Activated CD4-positive, alpha-beta T cell treated with anti-CD3 and anti-CD28 coated beads, Interleukin-2, amount 10 ng/mL, durations not matched to agents 24 days and 14 days (primary cell): Measurements from ENCODE around the gene CLTC. TPM values are rescaled to one million over a fixed set of nuclear protein-coding genes. Genes with fewer than 3 reads are reported as not detected.
"Not testable (repeated sequence)": the region's sequence is repeated elsewhere in the genome, so short reads cannot be mapped to it uniquely, and the experiment has no call there.

Source experiments
- DNase-seq: peaks from one replicate; pipeline ENCODE4 v3.0.0; 2022
- H3K27ac Mint-ChIP-seq: one replicate; pipeline ENCODE4 v1.8.0; 2022; ENCODE audit warnings: mild to moderate bottlenecking, mixed read lengths
- H3K27me3 Mint-ChIP-seq: one replicate; pipeline ENCODE4 v1.8.0; 2022; ENCODE audit warnings: mixed read lengths
- H3K36me3 Mint-ChIP-seq: one replicate; pipeline ENCODE4 v1.8.0; 2022; ENCODE audit warnings: low read depth, mild to moderate bottlenecking, mixed read lengths
- H3K4me1 Mint-ChIP-seq: one replicate; pipeline ENCODE4 v1.8.0; 2021; ENCODE audit warnings: mixed read lengths
- H3K4me3 Mint-ChIP-seq: one replicate; pipeline ENCODE4 v1.8.0; 2022; ENCODE audit warnings: mild to moderate bottlenecking, moderate library complexity, mixed read lengths
- H3K9me3 Mint-ChIP-seq: one replicate; pipeline ENCODE4 v1.8.0; 2021; ENCODE audit warnings: mixed read lengths
- intact Hi-C: fragments of 100-400 bp; cut with micrococcal nuclease; formaldehyde crosslinking; loops from one replicate; pipeline ENCODE4 v1.15.1; 2023
- total RNA-seq: library from RNA; stranded (reverse); gene quantifications from 2 replicates; pipeline ENCODE4 v1.2.3, GENCODE V29; 2022

Gene CLTC
- total RNA-seq, 1 donor from 2014 or later = 187 TPM

DNA sequence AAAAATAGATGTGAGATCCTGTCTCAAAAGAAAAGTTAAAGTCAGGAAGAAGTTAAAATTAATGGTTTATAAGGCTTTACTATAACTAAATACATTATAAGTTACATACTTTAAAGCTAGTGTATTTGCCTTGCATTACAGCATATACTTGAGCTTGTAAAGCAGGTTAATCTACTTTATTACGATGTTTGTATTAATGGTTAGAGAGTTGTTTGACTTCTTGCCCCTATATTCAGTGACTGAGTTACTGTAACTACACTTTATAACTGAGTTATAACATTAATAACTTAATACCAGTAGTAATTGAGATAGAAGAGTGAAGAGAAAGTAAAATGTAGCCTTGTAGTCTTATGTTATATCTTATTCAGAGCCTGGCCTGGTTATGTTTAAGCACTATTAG, 22.9 kb downstream of the CLTC start:
- peaks cover 29% of the 10 kb centered on the region for H3K36me3 Mint-ChIP-seq

DNA sequence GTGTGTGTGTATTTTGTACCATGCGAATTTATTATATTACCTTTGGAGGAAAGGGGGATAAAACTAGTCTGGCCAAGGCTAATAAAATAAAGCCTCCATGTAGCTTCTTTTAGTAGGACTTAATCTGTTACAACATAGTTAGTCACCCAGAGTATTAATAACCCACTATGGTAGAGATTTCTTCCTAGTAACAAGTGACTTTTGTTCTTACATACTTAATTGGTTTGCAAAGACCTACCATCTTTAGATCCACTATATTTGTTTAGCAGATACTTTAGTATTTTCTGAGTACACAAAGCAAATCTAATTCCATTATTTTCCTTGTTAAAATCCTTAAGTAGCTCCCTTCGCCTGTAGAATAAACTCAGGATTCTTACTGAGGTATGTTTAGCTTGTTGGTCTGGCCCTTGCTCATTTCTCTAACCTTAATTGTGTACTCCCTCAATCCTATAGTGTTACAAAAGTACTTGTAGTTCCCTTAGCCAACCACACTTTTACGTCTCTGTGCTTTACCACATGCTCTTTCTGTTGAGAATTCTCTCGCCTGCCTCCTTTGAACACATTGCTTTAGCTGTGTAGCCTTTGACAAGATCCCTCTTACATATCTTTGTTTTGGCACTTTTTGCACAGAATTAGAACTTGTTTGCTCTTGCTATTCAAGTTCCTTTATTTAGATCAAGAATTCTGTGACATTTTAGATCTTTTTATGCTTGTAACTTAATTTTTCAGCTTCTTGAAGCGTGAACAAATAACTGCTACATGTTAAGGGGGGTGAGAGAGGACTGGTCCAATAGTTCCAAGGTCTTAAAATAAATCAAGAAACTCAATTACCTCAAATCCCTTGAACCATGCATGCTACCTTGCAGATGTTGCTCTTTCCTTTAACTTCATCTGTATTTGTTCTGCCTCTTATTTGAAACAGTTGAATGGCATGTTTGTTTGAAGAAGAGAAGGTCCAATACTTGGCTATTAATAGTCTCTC, 23.8 kb downstream of the CLTC start:
- intact Hi-C loops = loop anchor here (2.0 kb wide), 1 partner anchor 17 kb away; no protein-coding TSS in a partner anchor
- Mint-ChIP-seq H3K4me3 (no peak overlapping the region), H3K9me3 (no peaks in the 10 kb centered on the region), H3K27me3 (no peaks in the 10 kb centered on the region), H3K27ac (no peak overlapping the region), H3K36me3 (peaks cover 38% of the 10 kb centered on the region), H3K4me1 (peaks cover 37% of the 10 kb centered on the region)
- DNase-seq = no peak

More for the DNA sequence above, 22.9 kb downstream of the CLTC start:
- intact Hi-C loops = loop anchor here (1.0 to 2.0 kb wide), 2 partner anchors 16 to 23 kb away; partner anchors contain the start of gene CLTC
- Mint-ChIP-seq H3K9me3 (no peaks in the 10 kb centered on the region), H3K4me1 (peaks cover 38% of the 10 kb centered on the region), H3K27ac (no peak overlapping the region), H3K4me3 (peak overlapping the region; percentile 65), H3K27me3 (no peaks in the 10 kb centered on the region)
- no peak for DNase-seq

DNA sequence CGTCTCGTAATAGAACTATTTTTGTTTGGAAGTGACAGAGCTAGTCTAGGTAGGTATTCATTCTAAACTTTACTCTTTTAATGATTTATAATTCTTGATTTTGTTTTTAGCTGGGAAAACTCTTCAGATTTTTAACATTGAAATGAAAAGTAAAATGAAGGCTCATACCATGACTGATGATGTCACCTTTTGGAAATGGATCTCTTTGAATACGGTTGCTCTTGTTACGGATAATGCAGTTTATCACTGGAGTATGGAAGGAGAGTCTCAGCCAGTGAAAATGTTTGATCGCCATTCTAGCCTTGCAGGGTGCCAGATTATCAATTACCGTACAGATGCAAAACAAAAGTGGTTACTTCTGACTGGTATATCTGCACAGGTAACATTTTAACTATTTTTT, 27.6 kb downstream of the CLTC start:
- DNase-seq = no peak
- Mint-ChIP-seq H3K4me1 (peaks cover 38% of the 10 kb centered on the region), H3K36me3 (peaks cover 66% of the 10 kb centered on the region), H3K4me3 (no peak overlapping the region), H3K9me3 (no peaks in the 10 kb centered on the region), H3K27me3 (no peaks in the 10 kb centered on the region), H3K27ac (no peak overlapping the region)
- intact Hi-C loops = no loop called here

DNA sequence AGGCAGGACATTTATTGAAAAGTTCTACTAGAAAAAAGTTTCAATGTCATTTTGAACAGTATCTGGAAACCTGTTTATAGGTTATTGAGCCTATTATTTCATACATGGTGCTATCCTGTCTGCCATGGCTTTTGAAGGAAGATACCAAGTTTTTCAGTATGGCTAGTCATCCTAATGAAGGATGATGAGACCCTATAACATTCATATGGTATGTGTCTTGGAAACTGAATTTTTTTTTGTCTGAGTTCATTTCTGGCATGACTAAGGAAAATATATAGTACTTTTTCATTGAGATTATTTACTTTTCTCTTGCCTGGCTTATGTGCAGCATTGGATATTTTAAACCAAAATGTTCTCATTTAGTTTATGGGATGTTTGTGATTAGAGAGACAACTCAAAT, 30.2 kb downstream of the CLTC start:
- H3K4me1 Mint-ChIP-seq = peaks cover 25% of the 10 kb centered on the region
- no peak for DNase-seq
- no peaks in the 10 kb centered on the region for H3K9me3 Mint-ChIP-seq
- no peaks in the 10 kb centered on the region for H3K27me3 Mint-ChIP-seq
- H3K36me3 Mint-ChIP-seq = peaks cover 69% of the 10 kb centered on the region
- no peak overlapping the region for H3K4me3 Mint-ChIP-seq
- intact Hi-C loops = no loop called here
- H3K27ac Mint-ChIP-seq = no peak overlapping the region

DNA sequence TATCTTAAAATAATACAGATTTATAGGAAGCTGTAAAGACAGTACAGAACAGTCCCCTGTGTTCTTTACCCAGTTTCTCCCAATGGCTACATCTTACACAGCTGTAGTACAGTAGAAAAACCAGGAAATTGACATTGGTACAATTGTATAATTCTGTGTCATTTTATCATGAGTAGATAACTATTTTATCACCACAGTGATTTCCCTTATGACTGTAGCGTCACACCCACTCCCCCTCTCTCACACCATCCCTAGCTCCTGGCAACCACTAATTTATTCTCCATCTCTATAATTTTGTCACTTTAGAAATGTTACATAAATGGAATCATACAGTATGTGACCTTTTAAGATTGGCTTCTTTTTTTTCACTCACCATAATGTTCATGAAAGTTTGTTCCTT, 30.9 kb downstream of the CLTC start:
- DNase-seq = no peak
- intact Hi-C loops = no loop called here
- Mint-ChIP-seq H3K4me1 (peaks cover 25% of the 10 kb centered on the region), H3K9me3 (no peaks in the 10 kb centered on the region), H3K36me3 (peaks cover 74% of the 10 kb centered on the region), H3K27ac (no peak overlapping the region), H3K4me3 (no peak overlapping the region), H3K27me3 (no peaks in the 10 kb centered on the region)

- intact Hi-C loops = no loop called here
- DNase-seq = no peak
- Mint-ChIP-seq H3K9me3 (no peaks in the 10 kb centered on the region), H3K27me3 (no peaks in the 10 kb centered on the region), H3K27ac (no peak overlapping the region), H3K36me3 (peaks cover 75% of the 10 kb centered on the region), H3K4me3 (no peak overlapping the region), H3K4me1 (peaks cover 25% of the 10 kb centered on the region)
Observed at GRCh38 chr17:59651346-59651745, 31.7 kb downstream of the CLTC start.

- intact Hi-C loops = no loop called here
- no peaks in the 10 kb centered on the region for H3K27me3 Mint-ChIP-seq
- H3K27ac Mint-ChIP-seq = no peak overlapping the region
- H3K9me3 Mint-ChIP-seq = no peaks in the 10 kb centered on the region
- H3K36me3 Mint-ChIP-seq = peaks cover 70% of the 10 kb centered on the region
- no peak for DNase-seq
- no peak overlapping the region for H3K4me3 Mint-ChIP-seq
- peaks cover 25% of the 10 kb centered on the region for H3K4me1 Mint-ChIP-seq
Observed at GRCh38 chr17:59652119-59652518, 32.4 kb downstream of the CLTC start.

DNA sequence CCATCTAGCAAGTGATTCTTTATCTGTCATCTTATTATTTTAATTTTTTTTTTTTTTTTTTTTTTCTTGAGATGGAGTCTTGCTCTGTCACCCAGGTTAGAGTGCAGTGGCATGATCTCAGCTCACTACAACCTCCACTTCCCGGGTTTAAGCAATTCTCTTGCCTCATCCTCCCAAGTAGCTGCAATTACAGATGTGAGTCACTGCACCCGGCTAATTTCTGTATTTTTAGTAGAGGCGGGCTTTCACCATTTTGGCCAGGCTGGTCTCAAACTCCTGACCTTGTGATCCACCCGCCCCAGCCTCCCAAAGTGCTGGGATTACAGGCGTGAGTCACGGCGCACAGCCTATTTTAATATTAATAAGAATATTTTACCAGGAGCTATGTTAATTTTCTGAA, 36.9 kb downstream of the CLTC start:
- H3K4me1 Mint-ChIP-seq, intact Hi-C loops, H3K27me3 Mint-ChIP-seq, DNase-seq, H3K9me3 Mint-ChIP-seq, H3K27ac Mint-ChIP-seq, H3K4me3 Mint-ChIP-seq: not testable (repeated sequence)
- H3K36me3 Mint-ChIP-seq = peaks cover 66% of the 10 kb centered on the region

GRCh38 chr17:59666235-59666634, 46.5 kb downstream of the CLTC start:
- H3K27me3 Mint-ChIP-seq = no peaks in the 10 kb centered on the region
- no peaks in the 10 kb centered on the region for H3K9me3 Mint-ChIP-seq
- H3K27ac Mint-ChIP-seq = no peak overlapping the region
- DNase-seq = no peak
- no peak overlapping the region for H3K4me3 Mint-ChIP-seq
- intact Hi-C loops = no loop called here
- peaks cover 23% of the 10 kb centered on the region for H3K4me1 Mint-ChIP-seq
- H3K36me3 Mint-ChIP-seq = peaks cover 65% of the 10 kb centered on the region

DNA sequence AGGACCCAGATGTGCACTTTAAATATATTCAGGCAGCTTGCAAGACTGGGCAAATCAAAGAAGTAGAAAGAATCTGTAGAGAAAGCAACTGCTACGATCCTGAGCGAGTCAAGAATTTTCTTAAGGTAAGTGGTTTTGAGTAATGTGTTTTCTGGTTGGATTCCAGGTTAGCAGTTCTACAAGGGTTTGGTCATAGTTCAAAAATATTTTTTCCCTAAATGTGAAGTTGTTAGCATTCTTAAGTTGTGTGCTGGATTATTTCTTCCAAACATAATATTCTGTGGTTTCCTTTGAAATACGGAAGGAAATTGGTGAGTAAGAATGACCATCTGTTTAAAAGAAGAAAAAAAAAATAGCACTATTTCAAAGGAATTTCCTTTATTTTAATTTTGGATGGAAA, 49.1 kb downstream of the CLTC start:
- peak overlapping the region; percentile 47 for H3K27ac Mint-ChIP-seq
- intact Hi-C loops = no loop called here
- H3K9me3 Mint-ChIP-seq = no peaks in the 10 kb centered on the region
- peaks cover 62% of the 10 kb centered on the region for H3K36me3 Mint-ChIP-seq
- no peak for DNase-seq
- H3K27me3 Mint-ChIP-seq = no peaks in the 10 kb centered on the region
- H3K4me1 Mint-ChIP-seq = peaks cover 27% of the 10 kb centered on the region
- H3K4me3 Mint-ChIP-seq = no peak overlapping the region

DNA sequence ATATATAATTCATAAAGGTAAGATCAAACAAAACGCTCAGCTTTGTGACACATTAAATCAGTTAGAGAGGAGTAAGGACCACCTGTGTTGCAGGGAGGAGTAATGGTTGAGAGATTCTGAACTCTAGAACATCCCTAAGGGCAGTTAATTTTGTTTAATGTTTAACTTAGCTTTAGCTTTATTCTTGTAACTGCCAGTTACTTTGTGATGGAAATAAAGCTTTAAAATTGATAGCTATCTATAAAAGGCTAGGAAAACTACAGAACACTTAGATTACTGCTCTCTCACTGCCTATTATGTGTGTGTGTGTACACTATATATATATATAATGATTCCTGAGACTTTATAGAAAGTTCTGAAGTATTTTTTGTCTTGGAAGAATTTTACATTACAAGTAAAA, 49.7 kb downstream of the CLTC start:
- no peak for DNase-seq
- H3K36me3 Mint-ChIP-seq = peaks cover 61% of the 10 kb centered on the region
- no peak overlapping the region for H3K4me3 Mint-ChIP-seq
- H3K4me1 Mint-ChIP-seq = peaks cover 27% of the 10 kb centered on the region
- no peaks in the 10 kb centered on the region for H3K9me3 Mint-ChIP-seq
- intact Hi-C loops = no loop called here
- no peaks in the 10 kb centered on the region for H3K27me3 Mint-ChIP-seq
- peak overlapping the region; percentile 36 for H3K27ac Mint-ChIP-seq

- H3K9me3 Mint-ChIP-seq = no peaks in the 10 kb centered on the region
- H3K27me3 Mint-ChIP-seq = no peaks in the 10 kb centered on the region
- DNase-seq = no peak
- peaks cover 60% of the 10 kb centered on the region for H3K36me3 Mint-ChIP-seq
- H3K4me1 Mint-ChIP-seq = peaks cover 25% of the 10 kb centered on the region
- intact Hi-C loops = no loop called here
- no peak overlapping the region for H3K4me3 Mint-ChIP-seq
- H3K27ac Mint-ChIP-seq = peak overlapping the region; percentile 36
Observed at GRCh38 chr17:59669944-59670343, 50.2 kb downstream of the CLTC start.

DNA sequence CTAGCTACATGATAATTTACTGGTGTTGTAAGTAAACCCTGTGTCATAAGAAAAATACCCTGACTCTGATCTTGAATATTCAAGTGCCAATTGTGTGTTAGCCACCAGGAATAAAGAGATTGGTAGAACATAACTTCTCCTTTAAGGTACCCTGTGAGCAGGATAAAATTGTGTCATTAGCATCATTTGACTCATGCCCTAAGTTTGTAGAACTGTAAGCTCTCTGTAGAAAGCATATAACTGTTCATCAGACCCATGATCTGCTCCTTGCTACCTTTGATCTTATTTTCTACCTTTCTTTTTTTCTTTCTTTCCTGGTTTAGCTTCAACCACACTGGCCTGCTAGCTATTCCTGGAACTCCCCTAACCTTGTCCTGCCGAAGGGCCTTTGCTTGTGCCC, 51.7 kb downstream of the CLTC start:
- Mint-ChIP-seq H3K9me3 (no peaks in the 10 kb centered on the region), H3K4me3 (no peak overlapping the region), H3K27me3 (no peaks in the 10 kb centered on the region), H3K36me3 (peaks cover 60% of the 10 kb centered on the region), H3K27ac (peak overlapping the region; percentile 19), H3K4me1 (peaks cover 24% of the 10 kb centered on the region)
- intact Hi-C loops = no loop called here
- no peak for DNase-seq

DNA sequence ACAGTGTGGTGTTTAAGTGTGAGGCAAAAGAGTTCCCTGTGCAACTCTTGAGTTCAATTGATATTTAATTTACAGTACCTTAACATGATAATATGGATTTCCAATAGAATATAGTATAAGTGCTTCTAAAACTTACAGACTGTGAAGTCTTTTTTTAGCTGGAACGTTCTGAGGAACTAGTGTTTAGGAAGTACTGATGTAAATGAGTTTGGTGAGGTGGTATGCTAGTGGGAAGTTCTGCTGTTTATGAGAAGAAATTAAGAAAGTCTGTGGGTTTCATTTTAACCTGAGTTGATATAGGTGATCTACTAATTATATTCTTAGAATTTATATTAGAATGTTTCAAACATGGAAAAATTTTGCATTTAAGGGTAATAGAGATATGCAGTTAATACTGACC, 55.5 kb downstream of the CLTC start:
- DNase-seq = no peak
- H3K36me3 Mint-ChIP-seq = peaks cover 63% of the 10 kb centered on the region

More for the DNA sequence above, 55.5 kb downstream of the CLTC start:
- Mint-ChIP-seq H3K27me3 (no peaks in the 10 kb centered on the region), H3K4me3 (no peak overlapping the region), H3K27ac (no peak overlapping the region), H3K9me3 (no peaks in the 10 kb centered on the region), H3K4me1 (peaks cover 9% of the 10 kb centered on the region)
- intact Hi-C loops = no loop called here
